H1 (cell line): ENCODE data around the gene PLXNB2. TPM values are rescaled to one million over a fixed set of nuclear protein-coding genes. Genes with fewer than 3 reads are reported as not detected.

ENCODE experiments used
- CTCF ChIA-PET: fragments of 300-600 bp; sonication (Branson Sonifier 250); formaldehyde crosslinking; loops from one replicate; lab custom pipeline; 2021; ENCODE audit not compliant: partially characterized antibody; lab: Charles Lee
- POLR2A ChIA-PET: fragments of 300-600 bp; sonication (Branson Sonifier 250); formaldehyde crosslinking; loops from one replicate; lab custom pipeline; 2021; ENCODE audit warnings: inconsistent platforms; ENCODE audit not compliant: partially characterized antibody; lab: Charles Lee
- DNase-seq, 2 experiments: peaks; one replicate each; pipeline versions ENCODE4 v3.0.0 to v3.0.0-alpha.2; 2010 to 2022; ENCODE audit warnings: low spot score in 2 of 2, low read depth in 1 of 2, mixed read lengths in 1 of 2
- FAIRE-seq: peaks from 2 replicates; lab custom pipeline; 2011; peaks lifted over from hg19 to GRCh38; lab: Jason Lieb, UNC
- H2AFZ ChIP-seq: 2 replicates; pipeline ENCODE4 v1.8.1; 2012; ENCODE audit warnings: low read length, inconsistent platforms
- H2AK5ac ChIP-seq: 2 replicates; pipeline ENCODE4 v1.6.1; 2013; ENCODE audit warnings: low read depth, low read length
- H2BK120ac ChIP-seq: replicated peaks from 2 replicates; pipeline ENCODE3; 2013; ENCODE audit warnings: low read depth, low read length, inconsistent platforms
- H2BK12ac ChIP-seq: 2 replicates; pipeline ENCODE4 v1.6.1; 2013; ENCODE audit warnings: low read depth, low read length
- H2BK15ac ChIP-seq: 2 replicates; pipeline ENCODE4 v1.6.1; 2013; ENCODE audit warnings: low read length
- H2BK20ac ChIP-seq: 2 replicates; pipeline ENCODE4 v1.6.1; 2013; ENCODE audit warnings: low read length
- H2BK5ac ChIP-seq: 2 replicates; pipeline ENCODE4 v1.6.1; 2013; ENCODE audit warnings: low read depth, low read length
- H3K14ac ChIP-seq: 2 replicates; pipeline ENCODE4 v1.6.1; 2013; ENCODE audit warnings: inconsistent platforms; ENCODE audit not compliant: insufficient read length
- H3K18ac ChIP-seq: 2 replicates; pipeline ENCODE4 v1.6.1; 2013; ENCODE audit warnings: low read length; ENCODE audit errors: extremely low read depth
- H3K23ac ChIP-seq: 2 replicates; pipeline ENCODE4 v1.6.1; 2013; ENCODE audit warnings: inconsistent platforms; ENCODE audit not compliant: insufficient read length
- H3K23me2 ChIP-seq: 2 replicates; pipeline ENCODE4 v1.6.1; 2013; ENCODE audit warnings: low read depth, low read length
- H3K27ac ChIP-seq: 2 replicates; pipeline ENCODE4 v1.6.1; 2011; ENCODE audit warnings: low read depth, low read length, inconsistent platforms
- H3K27me3 ChIP-seq, 4 experiments: replicated peaks in 1 of 4; 1 replicate in 1 of 4; 2 replicates in 3 of 4; pipeline versions ENCODE4 v1.6.1 to v1.8.1; 2011 to 2013; ENCODE audit warnings: low read length in 3 of 4, mild to moderate bottlenecking in 3 of 4, inconsistent platforms in 2 of 4, mixed read lengths in 2 of 4, moderate library complexity in 1 of 4; ENCODE audit not compliant: control insufficient read depth in 3 of 4, insufficient read depth in 3 of 4; ENCODE audit errors: extremely low read depth in 1 of 4
- H3K36me3 ChIP-seq, 4 experiments: 2 replicates each; pipeline versions ENCODE4 v1.6.1 to v1.8.1; 2011 to 2013; ENCODE audit warnings: mild to moderate bottlenecking in 4 of 4, low read length in 3 of 4, moderate library complexity in 2 of 4, control low read depth in 1 of 4, inconsistent platforms in 1 of 4; ENCODE audit not compliant: insufficient read depth in 4 of 4, control insufficient read depth in 2 of 4
- H3K4ac ChIP-seq: replicated peaks from 2 replicates; pipeline ENCODE3; 2013; ENCODE audit warnings: low read length, low read depth, mixed read lengths, inconsistent platforms; ENCODE audit not compliant: insufficient read length
- H3K4me1 ChIP-seq, 4 experiments: replicated peaks in 1 of 4; 1 replicate in 1 of 4; 2 replicates in 3 of 4; pipeline versions ENCODE4 v1.6.1 to v1.8.1; 2011 to 2013; ENCODE audit warnings: low read length in 3 of 4, inconsistent platforms in 2 of 4, mixed read lengths in 1 of 4; ENCODE audit not compliant: insufficient read depth in 4 of 4, control insufficient read depth in 3 of 4
- H3K4me2 ChIP-seq, 2 experiments: 2 replicates each; pipeline versions ENCODE4 v1.6.1 to v1.8.1; 2011 to 2013; ENCODE audit warnings: low read depth in 2 of 2, low read length in 2 of 2, control low read depth in 1 of 2, inconsistent platforms in 1 of 2, mild to moderate bottlenecking in 1 of 2; ENCODE audit not compliant: insufficient read depth in 1 of 2
- H3K4me3 ChIP-seq, 4 experiments: fragments of 200-600, 300-600 bp in 1 of 4; sonication (generic), shearing (Covaris generic), sonication (Bioruptor Twin) in 1 of 4; 2 replicates each; pipeline versions ENCODE4 v1.5.1 to v1.8.1; 2011 to 2016; ENCODE audit warnings: low read length in 4 of 4, low read depth in 3 of 4, control low read depth in 2 of 4, inconsistent platforms in 2 of 4, mild to moderate bottlenecking in 2 of 4, mixed read lengths in 1 of 4, moderate library complexity in 1 of 4; ENCODE audit not compliant: insufficient read depth in 2 of 4; ENCODE audit errors: extremely low read depth in 1 of 4
- H3K56ac ChIP-seq: replicated peaks from 2 replicates; pipeline ENCODE3; 2013; ENCODE audit warnings: low read depth, mild to moderate bottlenecking, mixed read lengths, low read length, inconsistent platforms; ENCODE audit not compliant: insufficient read length
- H3K79me1 ChIP-seq: 2 replicates; pipeline ENCODE4 v1.6.1; 2013; ENCODE audit warnings: low read depth, low read length, control low read depth
- H3K79me2 ChIP-seq, 2 experiments: 2 replicates each; pipeline versions ENCODE4 v1.6.1 to v1.8.1; 2012 to 2013; ENCODE audit warnings: low read length in 2 of 2, mild to moderate bottlenecking in 2 of 2, inconsistent platforms in 1 of 2; ENCODE audit not compliant: insufficient read depth in 2 of 2, control insufficient read depth in 1 of 2
- H3K9ac ChIP-seq, 4 experiments: replicated peaks in 1 of 4; 1 replicate in 1 of 4; 2 replicates in 3 of 4; pipeline versions ENCODE4 v1.6.1 to v1.8.1; 2011 to 2013; ENCODE audit warnings: low read depth in 3 of 4, low read length in 3 of 4, control low read depth in 2 of 4, mild to moderate bottlenecking in 2 of 4, moderate library complexity in 2 of 4, inconsistent platforms in 1 of 4; ENCODE audit errors: extremely low read depth in 1 of 4
- H3K9me3 ChIP-seq, 2 experiments: 2 replicates each; pipeline versions ENCODE4 v1.6.1 to v1.8.1; 2012 to 2013; ENCODE audit warnings: mild to moderate bottlenecking in 2 of 2, moderate library complexity in 2 of 2, control low read depth in 1 of 2, inconsistent platforms in 1 of 2, low read depth in 1 of 2, low read length in 1 of 2, mixed read lengths in 1 of 2; ENCODE audit not compliant: insufficient read depth in 2 of 2
- H4K20me1 ChIP-seq, 2 experiments: replicated peaks in 1 of 2; 2 replicates each; pipeline versions ENCODE3 to v1.8.1; 2011 to 2013; ENCODE audit warnings: inconsistent platforms in 2 of 2, low read length in 2 of 2, mild to moderate bottlenecking in 1 of 2; ENCODE audit not compliant: insufficient read depth in 2 of 2, control insufficient read depth in 1 of 2
- H4K5ac ChIP-seq: 2 replicates; pipeline ENCODE4 v1.6.1; 2013; ENCODE audit warnings: low read length, low read depth, mixed read lengths, inconsistent platforms; ENCODE audit not compliant: insufficient read length
- H4K8ac ChIP-seq: 2 replicates; pipeline ENCODE4 v1.8.0; 2013; ENCODE audit warnings: mild to moderate bottlenecking, moderate library complexity, low read length, inconsistent platforms; ENCODE audit not compliant: insufficient read depth; ENCODE audit errors: extremely low read depth
- H4K91ac ChIP-seq: replicated peaks from 2 replicates; pipeline ENCODE3; 2013; ENCODE audit warnings: low read length, mixed read lengths, inconsistent platforms; ENCODE audit not compliant: insufficient read length
- ASH2L ChIP-seq: fragments of 200-600, 300-600 bp; sonication (generic); IDR thresholded peaks from one replicate; pipeline ENCODE4 v1.7.1; 2017; ENCODE audit warnings: low read length
- CBX5 ChIP-seq: fragments of 300-800, 300-1000 bp; sonication (generic); IDR thresholded peaks from 2 replicates; pipeline ENCODE4 v1.7.1; 2016; ENCODE audit warnings: antibody characterized with exemption, low read length, low read depth
- CHD1 ChIP-seq: IDR thresholded peaks from 2 replicates; pipeline ENCODE4 v1.6.1; 2012; ENCODE audit warnings: low read depth, low read length, improper control_type of control experiment
- CTCF ChIP-seq, 3 experiments: IDR thresholded peaks; 1 replicate in 2 of 3; 2 replicates in 1 of 3; pipeline versions ENCODE4 v1.5.1 to v1.6.1; 2011; ENCODE audit warnings: low read length in 3 of 3, mild to moderate bottlenecking in 3 of 3, inconsistent platforms in 2 of 3, low read depth in 1 of 3, moderate library complexity in 1 of 3; ENCODE audit not compliant: insufficient read depth in 1 of 3; ENCODE audit errors: control extremely low read depth in 1 of 3
- HDAC6 ChIP-seq: IDR thresholded peaks from one replicate; pipeline ENCODE4 v1.7.1; 2012; ENCODE audit warnings: low read depth, mild to moderate bottlenecking, inconsistent platforms, low read length, moderate library complexity
- KDM1A ChIP-seq: fragments of 200-600, 300-600 bp; sonication (generic); IDR thresholded peaks from 2 replicates; pipeline ENCODE4 v1.7.1; 2016; ENCODE audit warnings: mild to moderate bottlenecking, low read length, borderline replicate concordance
- SUZ12 ChIP-seq: fragments of 200-600 bp; sonication (generic); IDR thresholded peaks from 2 replicates; pipeline ENCODE4 v1.6.1; 2012; ENCODE audit warnings: mild to moderate bottlenecking, inconsistent platforms, low read length, moderate library complexity, mixed read lengths
- WGBS, 2 experiments: shearing (Covaris generic) in 1 of 2; methylation state at CpG; one replicate each; pipeline versions ENCODE4 v1.1.6 to v1.1.7; 2013 to 2015; ENCODE audit warnings: low lambda C conversion rate in 2 of 2, mixed read lengths in 2 of 2, inconsistent platforms in 1 of 2, low coverage in 1 of 2, missing lambda C conversion rate in 1 of 2; ENCODE audit not compliant: insufficient replicate concordance in 2 of 2, insufficient coverage in 1 of 2, insufficient read length in 1 of 2; ENCODE audit errors: extremely low coverage in 1 of 2, missing lambda C conversion rate in 1 of 2; 5-methylcytosine and 5-hydroxymethylcytosine counted together
- polyA plus RNA-seq, 7 experiments: library from polyadenylated mRNA; depleted of rRNA in 3 of 7; stranded (reverse) in 5 of 7; unstranded in 2 of 7; fragments of >200 nt in 5 of 7; fragments of 200-250 nt in 2 of 7; gene quantifications; 1 replicate in 5 of 7; 2 replicates in 1 of 7; 4 replicates in 1 of 7; pipeline versions ENCODE4 v1.2.1 to v1.2.3, GENCODE V29; 2011 to 2013; ENCODE audit warnings: missing spikeins in 2 of 7, mixed read lengths in 2 of 7
- total RNA-seq: library from RNA; stranded (reverse); fragmentation: NEBNext Ultra II Directional; extraction: Animal tissue kit (Norgen Biotek cat#: 25700); gene quantifications from 2 replicates; pipeline ENCODE4 v1.2.1, GENCODE V29; 2021
- TF ChIP-seq, protein P1 (sequence below): IDR thresholded peaks from 2 replicates; pipeline ENCODE4 v1.6.1; 2012; ENCODE audit warnings: inconsistent platforms

Gene PLXNB2
- total and polyA plus RNA-seq, 2 of the 8 experiments (the other 6 are each of a cell fraction or from before 2014, with no cell fraction given) = 58.3 to 92.8 TPM

- H3K4me3 ChIP-seq = peak overlapping the region in 1 of 4 experiments; percentile 51; a peak in 3 of 8 replicates
- H3K27ac ChIP-seq = no peak overlapping the region
- H2BK5ac ChIP-seq = no peak overlapping the region
- H3K56ac ChIP-seq = no peak overlapping the region
- no peak overlapping the region for H2AK5ac ChIP-seq
- peaks cover 24 to 53% (median 41%) of the 10 kb centered on the region in 4 experiments; a peak in 6 of 7 replicates for H3K27me3 ChIP-seq
- H3K79me1 ChIP-seq = no peaks in the 10 kb centered on the region
- H4K91ac ChIP-seq = no peak overlapping the region
- no peak overlapping the region for H2BK20ac ChIP-seq
- peaks cover 11% of the 10 kb centered on the region; the same call in 1 of the 2 replicates for H3K23me2 ChIP-seq
- H3K4ac ChIP-seq = no peak overlapping the region
- FAIRE-seq (no peak), DNase-seq (peak in 1 of 2 experiments; percentile 80)
- H2BK15ac ChIP-seq = no peak overlapping the region
- no peak overlapping the region for H2AFZ ChIP-seq
- H4K8ac ChIP-seq = no peak overlapping the region
- CTCF ChIA-PET = interaction anchor here (0.5 to 4.7 kb wide), 10 partner anchors 8 to 85 kb away, joined by 3 to 30 read pairs (median 4); partner anchors contain the start of gene HDAC10
- H3K79me2 ChIP-seq = no peaks in the 10 kb centered on the region
- H4K5ac ChIP-seq = no peak overlapping the region
- no peak overlapping the region for H3K23ac ChIP-seq
- peaks cover 0 to 3% of the 10 kb centered on the region in 2 experiments for H4K20me1 ChIP-seq
- no peak overlapping the region for H3K9ac ChIP-seq
- WGBS, 2 experiments = 72% methylated on average over 12 of the region's 75 CpGs; no CpG with 5 or more reads in 1 of the 2 experiments
- H3K4me2 ChIP-seq = peak overlapping the region; percentile 33 to 52
- H3K9me3 ChIP-seq = peaks cover 0 to 10% of the 10 kb centered on the region in 2 experiments; a peak in 1 of 4 replicates
- H3K36me3 ChIP-seq = no peaks in the 10 kb centered on the region
- POLR2A ChIA-PET = interaction anchor here (0.7 to 1.9 kb wide), 3 partner anchors 17 to 26 kb away, joined by 3 to 5 read pairs (median 4); partner anchors contain the start of gene HDAC10
- H2BK12ac ChIP-seq = no peak overlapping the region
- H2BK120ac ChIP-seq = no peak overlapping the region
- H3K4me1 ChIP-seq = peaks cover 2 to 16% (median 11%) of the 10 kb centered on the region in 4 experiments; a peak in 6 of 7 replicates
- no peak overlapping the region for H3K14ac ChIP-seq
- no peak overlapping the region for H3K18ac ChIP-seq
- TF ChIP-seq HDAC6 = no peak
- TF ChIP-seq, protein P1, sequence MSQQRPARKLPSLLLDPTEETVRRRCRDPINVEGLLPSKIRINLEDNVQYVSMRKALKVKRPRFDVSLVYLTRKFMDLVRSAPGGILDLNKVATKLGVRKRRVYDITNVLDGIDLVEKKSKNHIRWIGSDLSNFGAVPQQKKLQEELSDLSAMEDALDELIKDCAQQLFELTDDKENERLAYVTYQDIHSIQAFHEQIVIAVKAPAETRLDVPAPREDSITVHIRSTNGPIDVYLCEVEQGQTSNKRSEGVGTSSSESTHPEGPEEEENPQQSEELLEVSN = no peak
- no peak for TF ChIP-seq ASH2L
- no peak for TF ChIP-seq CHD1
- TF ChIP-seq KDM1A = no peak
- peak in 2 of 3 experiments; percentile 32 to 41; a peak in 2 of 4 replicates for TF ChIP-seq CTCF (IDR thresholded peaks at IDR 0.05; ENCODE audit: control extremely low read depth in 1 of 3, insufficient read depth in 1 of 3, low read depth in 1 of 3, low read length in 3 of 3)
- no peak for TF ChIP-seq CBX5
- TF ChIP-seq SUZ12 = no peak
Measured at GRCh38 chr22:50267591-50268390, 39.7 kb downstream of the PLXNB2 start.
